Heart left ventricle (tissue), 16 donors: Measurements from ENCODE around the gene GALNT9. TPM values are rescaled to one million over a fixed set of nuclear protein-coding genes. Genes with fewer than 3 reads are reported as not detected.

Source experiments
- ATAC-seq, 4 donors: fragments of 200-7000 bp; cut with Tn5 transposase; one replicate each; pipeline ENCODE4 v1.9.1; 2020 to 2022; ENCODE audit warnings: moderate library complexity in 4 of 4, mild to moderate bottlenecking in 3 of 4, moderate number of reproducible peaks in 1 of 4
- DNase-seq, 5 donors: peaks; one replicate each; pipeline ENCODE4 v3.0.0-alpha.2; 2020
- H3K27ac ChIP-seq, 12 donors: fragments of 200-600 bp; sonication (generic) in 4 of 12; one replicate each; pipeline versions ENCODE4 v1.5.0 to v1.8.0; 2016 to 2022; ENCODE audit warnings: mild to moderate bottlenecking in 2 of 12
- H3K27me3 ChIP-seq, 9 donors: fragments of 200-600 bp; sonication (generic) in 2 of 9; one replicate each; pipeline versions ENCODE4 v1.5.1 to v1.8.0; 2016 to 2022; ENCODE audit warnings: mild to moderate bottlenecking in 3 of 9
- H3K36me3 ChIP-seq, 9 donors: fragments of 200-600 bp; sonication (generic) in 2 of 9; one replicate each; pipeline versions ENCODE4 v1.5.0 to v1.8.0; 2018 to 2022; ENCODE audit warnings: mild to moderate bottlenecking in 2 of 9
- H3K4me1 ChIP-seq, 12 donors: fragments of 200-600 bp; sonication (generic) in 4 of 12; one replicate each; pipeline versions ENCODE4 v1.5.0 to v1.8.0; 2016 to 2022; ENCODE audit warnings: mild to moderate bottlenecking in 3 of 12
- H3K4me3 ChIP-seq, 12 donors: fragments of 200-600 bp; sonication (generic) in 4 of 12; one replicate each; pipeline versions ENCODE4 v1.5.0 to v1.8.0; 2017 to 2022; ENCODE audit warnings: mild to moderate bottlenecking in 9 of 12, moderate library complexity in 4 of 12
- H3K9me3 ChIP-seq, 12 donors: fragments of 200-600 bp; sonication (generic) in 4 of 12; one replicate each; pipeline versions ENCODE4 v1.5.0 to v1.8.0; 2016 to 2022; ENCODE audit warnings: mild to moderate bottlenecking in 1 of 12
- CTCF ChIP-seq, 12 donors: fragments of 200-600 bp; sonication (generic) in 4 of 12; IDR thresholded peaks; one replicate each; pipeline versions ENCODE4 v1.5.0 to v1.8.0; 2018 to 2022; ENCODE audit warnings: antibody characterized with exemption in 12 of 12, mild to moderate bottlenecking in 5 of 12
- POLR2A ChIP-seq, 2 donors: fragments of 450-650 bp; IDR thresholded peaks; one replicate each; pipeline ENCODE4 v1.6.1; 2017; ENCODE audit warnings: antibody characterized with exemption in 2 of 2, mild to moderate bottlenecking in 2 of 2, moderate library complexity in 2 of 2
- WGBS, 4 donors: extraction: QIAGEN DNeasy Blood & Tissue Kit in 2 of 4; methylation state at CpG; one replicate each; pipeline versions ENCODE4 v1.1.5 to v1.1.7; 2013 to 2018; 5-methylcytosine and 5-hydroxymethylcytosine counted together
- intact Hi-C, 10 donors: fragments of 100-400 bp; cut with DNase I; formaldehyde crosslinking; loops; one replicate each; pipeline versions ENCODE4 v1.11.1 to v1.14.2; 2022
- polyA plus RNA-seq, 2 donors: library from polyadenylated mRNA; stranded (reverse); fragments of 200-250 nt; gene quantifications; one replicate each; pipeline ENCODE4 v1.2.3, GENCODE V29; 2013
- total RNA-seq, 9 donors: library from RNA; depleted of rRNA in 2 of 9; stranded (reverse); fragments of >200 nt in 2 of 9; fragmentation: NEBNext Ultra II Directional in 3 of 9; extraction: Animal tissue kit (Norgen Biotek cat#: 25700) in 3 of 9; gene quantifications; one replicate each; pipeline versions ENCODE4 v1.1.0 to v1.2.4, GENCODE V29; 2016 to 2023
- donor health status: ischemic (EF 13 %, LVEDD 7.1; RV severe dilation, severe dysfunction).
- donor health status: healthy with polysubstance abuse.
- donor health status: DM: no; HTN: yes; CAD: no.
- donor health status: DM: no; HTN: no; CAD: no.
- donor health status: ischemic (EF 25% LVEDD 6.9; RV normal size, moderate dysfunction).
- donor health status: ischemic (EF 25% LVEDD 5.7; RV mildly dilated, moderate dysfunction).
- donor health status: healthy.
- donor health status: DM: yes; HTN: yes; CAD: no.
- donor health status: ischemic (EF 35%, LVEDD 5.7; RV mildly dilated, moderate dysfunction).
- donor health status: nonischemic (EF 11% LVEDD 7.7; RV severe dilation, severe dysfunction).
- donor health status: DM: yes; HTN: yes; CAD: no.
- donor health status: PGD.
- donor health status: ischemic (EF 29% LVEDD 5.4; RV normal size, mild dysfunction).
- donor health status: nonischemic (EF 23%, LVEDD 6.1; RV moderate dilation, normal function).

Gene GALNT9
- total and polyA plus RNA-seq, 11 donors, result 10.3 TPM; not detected in 10

- intact Hi-C loops, result no loop called here
These were observed 139.2 kb downstream of the GALNT9 start for GRCh38 chr12:132190012-132190755.

GRCh38 chr12:132189378-132190011, 139.9 kb downstream of the GALNT9 start:
- peak; percentile 87 to 96 (median 94) for DNase-seq
- Histone ChIP-seq H3K27me3 (peaks cover 0 to 30% (median 0%) of the 10 kb centered on the region in 9 donors), H3K9me3 (peaks cover 0 to 47% (median 11%) of the 10 kb centered on the region in 12 donors), H3K4me1 (peaks cover 0 to 20% (median 11%) of the 10 kb centered on the region in 12 donors), H3K36me3 (no peaks in the 10 kb centered on the region), H3K27ac (peak overlapping the region in 10 of 12 donors; percentile 19 to 83 (median 60)), H3K4me3 (peak overlapping the region; percentile 22 to 71 (median 63))
- intact Hi-C loops, result no loop called here
- whole genome bisulfite sequencing, 4 donors, result 0 to 2% (median 1%) methylated on average over 34 to 69 of the region's 69 CpGs
- TF ChIP-seq CTCF (IDR thresholded peaks at IDR 0.05) (no peak), POLR2A (IDR thresholded peaks at IDR 0.05) (peak in 1 of 2 donors; percentile 60)
- peak; percentile 86 to 98 (median 96) for ATAC-seq

More at GRCh38 chr12:132190012-132190755, 139.2 kb downstream of the GALNT9 start:
- Histone ChIP-seq H3K27me3 (peaks cover 0 to 30% (median 0%) of the 10 kb centered on the region in 9 donors), H3K9me3 (peaks cover 0 to 40% (median 11%) of the 10 kb centered on the region in 12 donors), H3K36me3 (no peaks in the 10 kb centered on the region), H3K4me3 (peak overlapping the region; percentile 22 to 71 (median 63)), H3K4me1 (peaks cover 0 to 20% (median 11%) of the 10 kb centered on the region in 12 donors), H3K27ac (peak overlapping the region in 7 of 12 donors; percentile 18 to 83 (median 72))
- peak in 2 of 5 donors; percentile 42 to 71 for DNase-seq
- peak in 3 of 4 donors; percentile 2 to 20 (median 6) for ATAC-seq
- 18 to 39% (median 35%) methylated on average over 18 to 59 of the region's 59 CpGs for WGBS, 4 donors
- no peak for TF ChIP-seq POLR2A (IDR thresholded peaks at IDR 0.05)
- TF ChIP-seq CTCF (IDR thresholded peaks at IDR 0.05), result no peak

GRCh38 chr12:132188916-132189325, 140.5 kb downstream of the GALNT9 start:
- peaks cover 0 to 48% (median 7%) of the 10 kb centered on the region in 12 donors for H3K9me3 ChIP-seq
- H3K36me3 ChIP-seq, result no peaks in the 10 kb centered on the region
- H3K27me3 ChIP-seq, result peaks cover 0 to 32% (median 0%) of the 10 kb centered on the region in 9 donors
- DNase-seq, result peak in 1 of 5 donors; percentile 54
- 18 to 24% (median 21%) methylated on average over 13 to 20 of the region's 20 CpGs for WGBS, 4 donors
- ATAC-seq, result no peak
- peaks cover 0 to 20% (median 11%) of the 10 kb centered on the region in 12 donors for H3K4me1 ChIP-seq
- peak overlapping the region in 10 of 12 donors; percentile 19 to 83 (median 60) for H3K27ac ChIP-seq
- intact Hi-C loops, result no loop called here
- no peak for TF ChIP-seq POLR2A (IDR thresholded peaks at IDR 0.05)
- no peak for TF ChIP-seq CTCF (IDR thresholded peaks at IDR 0.05)
- H3K4me3 ChIP-seq, result peak overlapping the region; percentile 5 to 71 (median 63)

- Histone ChIP-seq H3K9me3 (peaks cover 0 to 48% (median 2%) of the 10 kb centered on the region in 12 donors), H3K4me1 (peaks cover 0 to 20% (median 11%) of the 10 kb centered on the region in 12 donors), H3K27me3 (peaks cover 0 to 34% (median 0%) of the 10 kb centered on the region in 9 donors), H3K4me3 (peak overlapping the region in 3 of 12 donors; percentile 64 to 71 (median 67)), H3K36me3 (no peaks in the 10 kb centered on the region), H3K27ac (peak overlapping the region in 1 of 12 donors; percentile 79)
- intact Hi-C loops, result no loop called here
- peak in 1 of 5 donors; percentile 60 for DNase-seq
- TF ChIP-seq POLR2A (IDR thresholded peaks at IDR 0.05) (no peak), CTCF (IDR thresholded peaks at IDR 0.05) (no peak)
- 80 to 95% (median 81%) methylated on average over 21 of the region's 21 CpGs for WGBS, 4 donors
- no peak for ATAC-seq
These were observed 140.9 kb downstream of the GALNT9 start for GRCh38 chr12:132188451-132188901.
